ENCODE results near the gene CSMD2.
"Not testable (repeated sequence)": the region's sequence is repeated elsewhere in the genome, so short reads cannot be mapped to it uniquely, and the experiment has no call there.

CSMD2 gene

GRCh38 chr1:34087986-34088385 is 77.0 kb downstream of the CSMD2 start:
- H3K9me3 ChIP-seq (ENCODE audit: insufficient read depth, low read length, severe bottlenecking), result no peaks in the 10 kb centered on the region
- H3K36me3 ChIP-seq (ENCODE audit: insufficient read depth, low read length), result no peaks in the 10 kb centered on the region
- H3K4me1 ChIP-seq (ENCODE audit: insufficient read depth, low read length), result no peaks in the 10 kb centered on the region
- H3K4me3 ChIP-seq (ENCODE audit: low read depth in 1 of 2, low read length in 2 of 2), result no peak overlapping the region
- TF ChIP-seq, protein P1, sequence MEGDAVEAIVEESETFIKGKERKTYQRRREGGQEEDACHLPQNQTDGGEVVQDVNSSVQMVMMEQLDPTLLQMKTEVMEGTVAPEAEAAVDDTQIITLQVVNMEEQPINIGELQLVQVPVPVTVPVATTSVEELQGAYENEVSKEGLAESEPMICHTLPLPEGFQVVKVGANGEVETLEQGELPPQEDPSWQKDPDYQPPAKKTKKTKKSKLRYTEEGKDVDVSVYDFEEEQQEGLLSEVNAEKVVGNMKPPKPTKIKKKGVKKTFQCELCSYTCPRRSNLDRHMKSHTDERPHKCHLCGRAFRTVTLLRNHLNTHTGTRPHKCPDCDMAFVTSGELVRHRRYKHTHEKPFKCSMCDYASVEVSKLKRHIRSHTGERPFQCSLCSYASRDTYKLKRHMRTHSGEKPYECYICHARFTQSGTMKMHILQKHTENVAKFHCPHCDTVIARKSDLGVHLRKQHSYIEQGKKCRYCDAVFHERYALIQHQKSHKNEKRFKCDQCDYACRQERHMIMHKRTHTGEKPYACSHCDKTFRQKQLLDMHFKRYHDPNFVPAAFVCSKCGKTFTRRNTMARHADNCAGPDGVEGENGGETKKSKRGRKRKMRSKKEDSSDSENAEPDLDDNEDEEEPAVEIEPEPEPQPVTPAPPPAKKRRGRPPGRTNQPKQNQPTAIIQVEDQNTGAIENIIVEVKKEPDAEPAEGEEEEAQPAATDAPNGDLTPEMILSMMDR (IDR thresholded peaks at IDR 0.05; ENCODE audit: borderline replicate concordance, extremely low read depth, low read length, poor library complexity, severe bottlenecking), result no peak
- TF ChIP-seq EZH2 (IDR thresholded peaks at IDR 0.05; ENCODE audit: borderline replicate concordance, low read depth, low read length, severe bottlenecking), result no peak
- no peaks in the 10 kb centered on the region for H3K79me2 ChIP-seq (ENCODE audit: insufficient read depth, low read length)
- no peak overlapping the region for H3K9ac ChIP-seq (ENCODE audit: low read depth, low read length)
- no peaks in the 10 kb centered on the region for H4K20me1 ChIP-seq (ENCODE audit: insufficient read depth, low read length)
- H3K4me2 ChIP-seq (ENCODE audit: insufficient read depth, low read length), result no peak overlapping the region
- H3K27me3 ChIP-seq (ENCODE audit: insufficient read depth, low read length, poor library complexity), result no peaks in the 10 kb centered on the region
- H2AFZ ChIP-seq (ENCODE audit: low read depth, low read length), result no peak overlapping the region
- DNase-seq, result no peak
- H3K27ac ChIP-seq (ENCODE audit: low read length), result no peak overlapping the region
- ATAC-seq (ENCODE audit: insufficient read depth, low read depth), result no peak

DNA sequence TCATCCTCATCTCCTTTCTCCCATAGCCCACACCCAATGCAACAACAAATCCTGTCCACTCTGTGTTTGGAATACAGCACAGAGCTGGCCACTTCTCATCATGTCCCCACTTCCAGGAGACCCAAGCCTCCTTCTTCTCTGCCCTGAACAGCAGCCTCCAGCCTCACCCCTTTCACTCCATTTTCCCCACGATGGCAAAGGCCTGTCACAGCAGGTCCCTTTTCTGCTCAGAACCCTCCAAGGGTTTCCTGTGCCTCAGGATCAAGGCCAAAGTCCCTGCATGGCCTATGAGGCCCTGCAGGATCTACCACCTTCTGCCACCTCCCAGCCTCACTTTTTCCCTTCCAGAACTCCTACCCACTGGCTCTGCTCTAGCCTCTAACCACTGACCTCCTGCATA is 78.5 kb downstream of the CSMD2 start:
- Histone ChIP-seq H3K9me3 (ENCODE audit: insufficient read depth, low read length, severe bottlenecking) (no peaks in the 10 kb centered on the region), H3K36me3 (ENCODE audit: insufficient read depth, low read length) (no peaks in the 10 kb centered on the region), H3K4me1 (ENCODE audit: insufficient read depth, low read length) (no peaks in the 10 kb centered on the region)

DNA sequence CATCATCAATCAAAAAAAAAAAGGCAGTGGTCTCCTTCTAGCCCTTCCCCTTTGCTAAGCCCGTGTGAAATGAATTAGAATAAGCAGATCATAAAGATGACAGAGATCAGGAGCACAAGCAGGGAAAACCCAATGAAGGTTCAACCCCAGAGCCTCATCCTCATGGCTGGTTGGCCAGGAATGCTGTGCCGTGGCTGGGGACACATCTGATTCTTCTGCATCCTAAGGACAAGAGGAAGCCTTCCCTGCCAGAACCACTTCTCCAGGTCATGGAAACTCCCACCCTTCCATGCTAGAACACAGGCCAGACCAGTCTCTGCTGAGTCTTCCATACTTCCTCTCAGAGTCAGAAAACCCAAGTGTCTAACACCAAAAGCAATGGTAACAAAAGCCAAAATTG is 81.1 kb downstream of the CSMD2 start:
- Histone ChIP-seq H3K36me3 (ENCODE audit: insufficient read depth, low read length) (no peaks in the 10 kb centered on the region), H3K27ac (ENCODE audit: low read length) (no peak overlapping the region)
- no peak for ATAC-seq (ENCODE audit: insufficient read depth, low read depth)

More for the DNA sequence above, 78.5 kb downstream of the CSMD2 start:
- Histone ChIP-seq H3K27me3 (ENCODE audit: insufficient read depth, low read length, poor library complexity) (no peaks in the 10 kb centered on the region), H3K9ac (ENCODE audit: low read depth, low read length) (no peak overlapping the region), H3K4me2 (ENCODE audit: insufficient read depth, low read length) (no peak overlapping the region), H3K79me2 (ENCODE audit: insufficient read depth, low read length) (no peaks in the 10 kb centered on the region), H4K20me1 (ENCODE audit: insufficient read depth, low read length) (no peaks in the 10 kb centered on the region), H3K27ac (ENCODE audit: low read length) (no peak overlapping the region), H2AFZ (ENCODE audit: low read depth, low read length) (no peak overlapping the region), H3K4me3 (ENCODE audit: low read depth in 1 of 2, low read length in 2 of 2) (no peak overlapping the region)
- ATAC-seq (ENCODE audit: insufficient read depth, low read depth), result no peak
- DNase-seq, result no peak
- TF ChIP-seq EZH2 (IDR thresholded peaks at IDR 0.05; ENCODE audit: borderline replicate concordance, low read depth, low read length, severe bottlenecking), result no peak

DNA sequence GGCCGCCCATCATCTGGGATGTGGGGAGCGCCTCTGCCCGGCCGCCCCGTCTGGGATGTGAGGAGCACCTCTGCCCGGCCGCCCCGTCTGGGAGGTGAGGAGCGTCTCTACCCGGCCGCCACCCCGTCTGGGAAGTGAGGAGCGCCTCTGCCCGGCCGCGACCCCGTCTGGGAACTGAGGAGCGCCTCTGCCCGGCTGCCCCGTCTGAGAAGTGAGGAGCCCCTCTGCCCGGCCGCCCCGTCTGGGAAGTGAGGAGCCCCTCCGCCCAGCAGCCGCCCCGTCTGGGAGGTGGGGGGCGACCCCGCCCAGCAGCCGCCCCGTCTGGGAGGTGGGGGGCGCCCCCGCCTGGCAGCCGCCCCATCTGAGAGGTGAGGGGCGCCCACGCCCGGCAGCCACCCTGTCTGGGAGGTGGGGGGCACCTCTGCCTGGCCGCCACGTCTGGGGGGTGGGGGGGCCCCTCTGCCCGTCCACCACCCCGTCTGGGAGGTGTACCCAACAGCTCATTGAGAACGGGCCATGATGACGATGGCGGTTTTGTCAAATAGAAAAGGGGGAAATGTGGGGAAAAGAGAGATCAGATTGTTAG is 82.9 kb downstream of the CSMD2 start:
- H3K4me2 ChIP-seq (ENCODE audit: insufficient read depth, low read length); H3K4me1 ChIP-seq (ENCODE audit: insufficient read depth, low read length); H3K27me3 ChIP-seq (ENCODE audit: insufficient read depth, low read length, poor library complexity); H3K9me3 ChIP-seq (ENCODE audit: insufficient read depth, low read length, severe bottlenecking); H4K20me1 ChIP-seq (ENCODE audit: insufficient read depth, low read length); H3K4me3 ChIP-seq (ENCODE audit: low read depth in 1 of 2, low read length in 2 of 2); H3K27ac ChIP-seq (ENCODE audit: low read length); H3K36me3 ChIP-seq (ENCODE audit: insufficient read depth, low read length); H3K9ac ChIP-seq (ENCODE audit: low read depth, low read length); H3K79me2 ChIP-seq (ENCODE audit: insufficient read depth, low read length); DNase-seq; H2AFZ ChIP-seq (ENCODE audit: low read depth, low read length); ATAC-seq (ENCODE audit: insufficient read depth, low read depth): not testable (repeated sequence)

More for the DNA sequence above, 81.1 kb downstream of the CSMD2 start:
- no peaks in the 10 kb centered on the region for H3K27me3 ChIP-seq (ENCODE audit: insufficient read depth, low read length, poor library complexity)
- H3K79me2 ChIP-seq (ENCODE audit: insufficient read depth, low read length), result no peaks in the 10 kb centered on the region
- TF ChIP-seq, protein P1 (IDR thresholded peaks at IDR 0.05; ENCODE audit: borderline replicate concordance, extremely low read depth, low read length, poor library complexity, severe bottlenecking), result no peak
- TF ChIP-seq EZH2 (IDR thresholded peaks at IDR 0.05; ENCODE audit: borderline replicate concordance, low read depth, low read length, severe bottlenecking), result no peak
- no peak overlapping the region for H2AFZ ChIP-seq (ENCODE audit: low read depth, low read length)
- H3K9me3 ChIP-seq (ENCODE audit: insufficient read depth, low read length, severe bottlenecking), result no peaks in the 10 kb centered on the region
- no peak for DNase-seq
- H3K4me2 ChIP-seq (ENCODE audit: insufficient read depth, low read length), result no peak overlapping the region
- H4K20me1 ChIP-seq (ENCODE audit: insufficient read depth, low read length), result no peaks in the 10 kb centered on the region
- no peaks in the 10 kb centered on the region for H3K4me1 ChIP-seq (ENCODE audit: insufficient read depth, low read length)
- no peak overlapping the region for H3K4me3 ChIP-seq (ENCODE audit: low read depth in 1 of 2, low read length in 2 of 2)
- H3K9ac ChIP-seq (ENCODE audit: low read depth, low read length), result no peak overlapping the region
